HG03103 (cell line): Measurements from ENCODE around the gene PIGH.

ENCODE experiments used
- ATAC-seq: cut with Tn5 transposase; IDR thresholded peaks from one replicate; pipeline ENCODE4 v1.9.1; 2021; ENCODE audit warnings: low read depth; ENCODE audit not compliant: unreplicated experiment

The PIGH gene

GRCh38 chr14:67576216-67576955, 23.7 kb downstream of the PIGH start:
- no peak for ATAC-seq

GRCh38 chr14:67575684-67576083, 24.4 kb downstream of the PIGH start:
- ATAC-seq, result no peak

- ATAC-seq, result no peak
These were observed 25.3 kb downstream of the PIGH start for GRCh38 chr14:67574806-67575205.

- no peak for ATAC-seq
These were observed 25.9 kb downstream of the PIGH start for GRCh38 chr14:67574156-67574555.

- no peak for ATAC-seq
These were observed 26.6 kb downstream of the PIGH start for GRCh38 chr14:67573228-67574010.

GRCh38 chr14:67572608-67573007, 27.5 kb downstream of the PIGH start:
- ATAC-seq, result no peak

- no peak for ATAC-seq
These were observed 28.1 kb downstream of the PIGH start for GRCh38 chr14:67571991-67572323.

GRCh38 chr14:67571275-67571990, 28.6 kb downstream of the PIGH start:
- ATAC-seq, result no peak

GRCh38 chr14:67570453-67570852, 29.6 kb downstream of the PIGH start:
- ATAC-seq, result no peak

- no peak for ATAC-seq
These were observed 30.3 kb downstream of the PIGH start for GRCh38 chr14:67569651-67570290.

GRCh38 chr14:67569011-67569650, 30.9 kb downstream of the PIGH start:
- no peak for ATAC-seq

GRCh38 chr14:67567654-67568053, 32.4 kb downstream of the PIGH start:
- no peak for ATAC-seq

- ATAC-seq, result no peak
These were observed 33.2 kb downstream of the PIGH start for GRCh38 chr14:67566908-67567307.

- no peak for ATAC-seq
These were observed 35.8 kb downstream of the PIGH start for GRCh38 chr14:67564236-67564635.

- no peak for ATAC-seq
These were observed 37.3 kb downstream of the PIGH start for GRCh38 chr14:67562776-67563150.

- no peak for ATAC-seq
These were observed 37.9 kb downstream of the PIGH start for GRCh38 chr14:67562025-67562775.

- no peak for ATAC-seq
These were observed 40.4 kb downstream of the PIGH start for GRCh38 chr14:67559639-67560038.

GRCh38 chr14:67557656-67558055, 42.4 kb downstream of the PIGH start:
- ATAC-seq, result no peak

- no peak for ATAC-seq
These were observed 43.0 kb downstream of the PIGH start for GRCh38 chr14:67557118-67557517.

- ATAC-seq, result no peak
These were observed 43.4 kb downstream of the PIGH start for GRCh38 chr14:67556671-67557070.
